Measurements from ENCODE around the gene KCTD10. TPM values are rescaled to one million over a fixed set of nuclear protein-coding genes. Genes with fewer than 3 reads are reported as not detected.

Gene KCTD10
- total RNA-seq, 1 donor: 36.9 TPM

- no peak for DNase-seq (ENCODE audit: low read depth in 2 of 3, low spot score in 2 of 3)
Measured at GRCh38 chr12:109495012-109495411, 17.9 kb upstream of the KCTD10 start.

DNA sequence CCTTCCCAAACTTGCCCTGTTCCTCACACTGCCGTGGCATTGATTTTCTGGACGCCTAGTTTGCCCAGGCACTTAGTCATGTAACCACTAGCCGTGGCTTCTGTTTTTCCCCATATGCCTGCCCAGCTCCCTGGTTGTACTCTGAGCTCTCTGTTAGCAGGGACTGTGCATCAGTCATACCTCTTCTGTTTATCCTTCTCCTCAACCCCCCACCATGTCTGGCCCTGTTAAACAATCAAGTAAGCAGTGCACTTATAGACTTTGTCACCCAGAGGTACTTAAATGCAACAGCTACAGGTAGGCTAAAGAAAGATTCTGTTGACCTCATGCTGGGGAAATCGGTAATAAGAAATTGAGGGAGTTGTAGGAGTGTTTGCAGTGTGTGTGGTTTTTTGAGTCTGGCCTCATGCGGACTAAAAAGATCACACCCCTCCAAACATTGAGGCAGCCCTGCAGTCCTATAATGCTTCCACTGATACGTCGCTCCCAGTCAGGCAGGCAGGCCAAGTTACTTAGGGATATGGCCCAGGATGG, 17.3 kb upstream of the KCTD10 start:
- DNase-seq (ENCODE audit: low read depth in 2 of 3, low spot score in 2 of 3): no peak

DNA sequence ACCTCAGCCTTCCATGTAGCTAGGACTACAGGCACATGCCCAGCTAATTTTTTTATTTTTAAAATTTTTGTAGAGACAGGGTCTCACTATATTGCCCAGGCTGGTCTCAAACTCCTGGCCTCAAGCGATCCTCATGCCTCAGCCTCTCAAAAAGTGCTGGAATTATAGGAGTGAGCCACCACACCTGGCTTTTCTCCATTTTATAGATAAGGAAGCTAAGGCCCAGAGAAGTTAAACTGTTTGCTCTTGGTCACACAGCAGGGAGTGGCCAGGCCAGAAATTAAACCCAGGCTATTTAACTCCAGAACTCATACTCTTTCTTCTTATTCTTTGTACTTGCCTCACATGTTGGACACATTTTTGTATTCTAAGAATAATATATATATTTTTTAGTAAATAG, 16.8 kb upstream of the KCTD10 start:
- no peak for DNase-seq (ENCODE audit: low read depth in 2 of 3, low spot score in 2 of 3)

DNA sequence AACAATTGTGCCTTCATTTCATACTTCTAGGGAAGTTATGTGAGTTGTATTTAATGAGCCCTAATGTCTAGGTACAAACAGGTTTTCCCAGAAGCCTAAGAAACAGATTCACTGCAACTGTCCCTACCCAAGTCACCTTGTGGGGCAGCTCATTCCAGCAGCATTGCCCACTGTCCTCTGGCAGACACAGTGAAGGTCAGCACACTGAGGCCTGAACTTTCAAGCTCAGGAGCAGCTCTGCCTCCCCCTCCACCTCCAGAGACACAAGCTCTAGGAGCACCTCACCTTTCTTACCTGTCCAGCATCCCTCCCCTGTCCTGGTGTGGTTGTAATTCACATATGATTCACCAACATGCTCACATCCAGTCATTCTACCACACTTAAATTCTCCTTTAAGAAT, 16.0 kb upstream of the KCTD10 start:
- DNase-seq (ENCODE audit: low read depth in 2 of 3, low spot score in 2 of 3): no peak

GRCh38 chr12:109492371-109492770, 15.3 kb upstream of the KCTD10 start:
- DNase-seq (ENCODE audit: low read depth in 2 of 3, low spot score in 2 of 3): no peak

DNA sequence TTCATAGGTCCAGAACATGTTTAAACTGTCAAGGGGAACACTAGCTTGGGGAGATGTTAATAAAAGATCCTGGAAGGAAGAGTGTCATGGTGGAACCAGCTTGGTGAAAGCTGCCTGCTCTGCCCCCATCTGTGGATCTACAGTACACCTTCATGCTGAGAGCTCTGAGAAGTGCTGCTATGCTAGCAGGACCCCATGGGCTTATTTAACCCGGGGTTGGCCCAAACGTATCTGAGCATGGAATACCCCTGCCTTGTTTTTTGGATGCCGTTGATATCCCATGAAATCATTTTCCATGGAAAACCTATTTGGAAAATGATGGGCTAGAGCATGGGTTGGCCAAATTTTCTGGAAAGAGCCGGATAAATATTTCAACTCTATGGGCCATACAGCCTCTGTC, 14.6 kb upstream of the KCTD10 start:
- DNase-seq (ENCODE audit: low read depth in 2 of 3, low spot score in 2 of 3): no peak

GRCh38 chr12:109489955-109490565, 13.0 kb upstream of the KCTD10 start:
- DNase-seq (ENCODE audit: low read depth in 2 of 3, low spot score in 2 of 3): no peak

DNA sequence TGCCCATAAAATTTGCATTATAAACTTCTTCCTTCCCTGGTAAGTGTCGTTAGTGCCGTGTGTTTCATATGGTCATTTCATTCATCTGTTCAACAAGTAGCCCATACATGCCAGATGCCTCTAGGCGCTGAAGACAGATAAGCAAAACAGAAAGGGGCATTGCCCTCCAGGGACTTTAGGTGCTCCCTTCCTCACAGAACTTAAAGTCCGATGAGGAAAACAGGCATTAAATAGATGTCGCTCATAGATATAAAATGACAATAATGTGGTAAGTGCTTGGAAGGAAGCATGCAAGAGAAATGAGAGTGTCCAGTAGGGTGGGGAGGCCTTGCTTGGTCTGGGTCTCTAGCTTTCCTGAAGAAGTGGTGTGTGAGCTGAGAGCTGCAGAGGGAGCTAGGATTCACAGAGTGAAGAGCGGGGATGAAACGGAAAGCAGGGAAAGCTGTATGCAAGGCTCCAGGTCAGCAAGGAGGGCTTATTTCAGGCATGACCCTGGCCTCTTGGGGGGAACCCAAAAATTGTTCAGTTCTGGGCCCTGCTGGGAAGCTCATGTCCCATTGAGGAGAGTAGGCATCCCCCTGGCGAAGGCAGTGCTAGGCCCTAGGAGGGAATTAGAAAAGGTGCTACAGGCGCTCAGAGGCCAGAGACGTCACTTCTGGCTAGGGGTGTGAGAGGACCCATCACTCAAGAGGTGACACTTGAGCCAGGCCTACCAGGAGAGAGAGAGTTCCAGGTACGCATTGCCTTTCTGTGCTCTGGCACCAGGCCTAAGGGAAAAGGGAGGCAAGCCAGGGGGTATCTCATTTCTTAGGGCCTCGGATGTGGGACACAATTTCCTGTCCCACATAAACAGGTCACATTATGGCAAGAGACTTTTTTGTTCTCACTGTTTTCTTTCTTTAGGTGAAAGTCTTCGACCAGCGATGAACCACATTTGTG, 12.2 kb upstream of the KCTD10 start:
- DNase-seq (ENCODE audit: low read depth in 2 of 3, low spot score in 2 of 3): no peak

DNA sequence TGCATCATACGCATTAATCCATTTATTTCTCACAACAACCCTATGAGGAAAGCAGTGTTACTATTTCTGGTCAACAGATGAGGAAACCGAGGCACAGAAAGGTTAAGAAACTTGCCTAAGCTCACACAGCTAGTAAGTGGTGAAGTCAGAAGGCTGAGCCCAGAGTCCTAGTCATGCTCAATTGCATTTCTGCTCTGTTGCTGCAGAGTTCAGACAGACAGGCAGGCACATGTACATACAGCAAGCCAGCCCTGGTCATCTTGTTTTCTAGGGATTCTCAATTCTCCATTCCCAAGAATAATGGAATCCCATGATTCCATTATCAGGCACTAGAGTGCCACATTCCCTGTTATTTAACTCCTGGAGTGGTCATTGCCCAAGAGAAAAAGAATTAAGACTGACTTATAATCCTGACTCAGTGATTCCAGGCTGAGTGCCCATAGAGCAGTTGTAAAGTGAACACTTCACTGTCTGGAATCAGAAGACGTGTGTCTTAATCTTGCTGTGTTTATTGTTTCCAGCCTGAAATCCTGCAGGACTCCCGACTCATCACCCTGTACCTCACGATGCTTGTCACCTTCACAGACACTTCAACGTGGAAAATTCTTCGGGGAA, 11.1 kb upstream of the KCTD10 start:
- DNase-seq (ENCODE audit: low read depth in 2 of 3, low spot score in 2 of 3): no peak

GRCh38 chr12:109487181-109488050, 10.3 kb upstream of the KCTD10 start:
- DNase-seq (ENCODE audit: low read depth in 2 of 3, low spot score in 2 of 3): no peak

- DNase-seq (ENCODE audit: low read depth in 2 of 3, low spot score in 2 of 3): no peak
Measured at GRCh38 chr12:109485201-109485600, 8.1 kb upstream of the KCTD10 start.

DNA sequence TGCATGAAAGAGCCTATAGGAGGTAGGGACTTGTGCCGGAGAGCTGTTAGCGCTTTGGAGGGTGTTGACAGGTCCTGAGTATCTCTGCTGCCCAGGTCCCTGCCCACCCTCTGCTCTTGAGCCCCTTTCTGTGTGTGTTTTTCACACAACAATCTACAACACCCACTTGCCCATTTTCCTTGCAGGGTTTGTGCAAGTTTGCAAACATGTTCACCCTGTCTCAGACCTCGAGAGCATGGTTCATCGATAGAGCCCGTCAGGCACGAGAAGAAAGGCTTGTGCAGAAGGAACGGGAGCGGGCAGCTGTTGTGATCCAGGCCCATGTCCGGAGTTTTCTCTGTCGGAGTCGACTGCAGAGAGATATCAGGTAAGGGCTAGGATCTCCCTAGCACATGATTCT, 6.2 kb upstream of the KCTD10 start:
- DNase-seq (ENCODE audit: low read depth in 2 of 3, low spot score in 2 of 3): no peak

DNA sequence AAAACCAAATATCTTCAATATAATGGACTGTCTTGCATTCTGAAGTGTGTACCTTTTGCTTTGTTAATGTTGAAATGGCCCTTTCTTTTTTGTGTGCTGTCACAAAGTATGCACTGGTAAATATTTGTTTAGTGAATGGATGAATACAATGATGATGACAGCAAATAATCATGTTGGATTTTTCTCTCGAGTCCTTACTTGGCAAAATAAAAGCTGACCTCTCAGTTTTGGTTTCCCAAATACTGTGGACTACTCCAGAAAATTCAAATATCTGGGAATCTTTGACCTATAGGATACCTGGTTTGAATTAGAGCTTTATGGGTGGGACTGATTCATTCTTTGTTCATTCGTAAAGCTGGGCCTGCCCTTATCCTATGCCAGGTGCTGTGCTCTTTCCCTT, 5.8 kb upstream of the KCTD10 start:
- DNase-seq (ENCODE audit: low read depth in 2 of 3, low spot score in 2 of 3): no peak

DNA sequence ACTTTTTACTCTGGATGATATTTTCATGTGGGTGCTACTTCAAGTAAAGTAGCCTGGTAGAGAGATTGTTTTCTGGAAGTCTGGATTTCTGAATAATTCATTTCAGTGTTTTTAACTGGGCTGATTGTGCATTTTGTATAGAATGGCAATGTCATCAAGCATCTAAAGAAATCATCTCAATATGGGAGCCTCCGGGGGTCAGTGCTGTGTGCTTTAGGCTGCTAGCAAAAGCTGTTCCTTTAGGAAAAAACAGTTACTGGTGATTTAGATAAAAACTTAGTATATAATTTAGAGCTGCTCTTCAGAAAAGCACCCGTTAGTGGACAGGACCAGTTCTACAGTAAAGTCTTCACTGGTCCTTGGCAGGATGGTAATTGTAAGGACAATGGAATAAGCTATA, 5.4 kb upstream of the KCTD10 start:
- DNase-seq (ENCODE audit: low read depth in 2 of 3, low spot score in 2 of 3): no peak

GRCh38 chr12:109481863-109482262, 4.8 kb upstream of the KCTD10 start:
- DNase-seq (ENCODE audit: low read depth in 2 of 3, low spot score in 2 of 3): no peak

GRCh38 chr12:109480356-109480755, 3.3 kb upstream of the KCTD10 start:
- no peak for DNase-seq (ENCODE audit: low read depth in 2 of 3, low spot score in 2 of 3)

- no peak for DNase-seq (ENCODE audit: low read depth in 2 of 3, low spot score in 2 of 3)
Measured at GRCh38 chr12:109479761-109480160, 2.7 kb upstream of the KCTD10 start.

GRCh38 chr12:109477963-109478315, 839 bp upstream of the KCTD10 start:
- DNase-seq (ENCODE audit: low read depth in 2 of 3, low spot score in 2 of 3): no peak

- no peak for DNase-seq (ENCODE audit: low read depth in 2 of 3, low spot score in 2 of 3)
Measured at GRCh38 chr12:109476807-109477184, 304 bp downstream of the KCTD10 start.

DNA sequence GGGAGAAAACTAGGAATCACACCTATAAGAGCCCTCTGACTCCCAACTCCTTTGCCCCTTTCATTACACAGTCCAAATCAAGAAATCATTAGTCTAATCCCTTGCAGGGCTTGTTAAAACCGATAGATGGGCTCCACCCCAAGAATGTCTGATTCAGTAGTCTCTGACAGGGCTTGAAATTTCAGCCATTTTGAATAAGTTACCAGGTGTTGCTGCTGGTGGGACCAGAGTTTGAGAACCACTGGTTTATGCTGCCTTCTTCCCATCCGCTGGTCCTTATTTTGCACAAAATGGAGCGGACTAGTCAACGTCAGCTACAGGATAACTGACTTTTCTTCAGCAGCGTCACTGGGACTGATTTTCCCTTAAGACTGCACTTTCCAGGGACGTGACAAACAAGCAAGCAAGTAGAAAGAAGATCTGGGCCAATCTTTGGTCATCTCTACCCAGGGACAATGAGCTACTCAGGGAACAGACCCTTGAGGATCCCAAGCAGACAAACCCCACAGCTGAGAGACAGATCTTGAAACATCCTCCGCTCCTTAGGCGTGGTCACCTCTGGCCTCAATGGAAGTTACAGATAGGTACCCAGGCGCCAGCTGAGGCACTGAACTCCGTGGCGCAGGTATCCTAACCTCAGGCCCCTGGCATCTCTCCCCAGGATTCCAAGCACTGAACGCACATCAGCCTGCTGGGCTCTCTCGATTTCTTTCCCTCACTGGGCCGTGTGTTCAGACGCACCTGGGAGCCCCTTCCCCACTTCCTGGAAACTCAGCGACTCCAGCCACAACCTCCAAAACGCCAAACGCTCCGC, 900 bp downstream of the KCTD10 start:
- DNase-seq (ENCODE audit: low read depth in 2 of 3, low spot score in 2 of 3): peak in 1 of 3 donors; percentile 7
